ENCODE measurements around the gene SDF4.
"Not testable (repeated sequence)": the region's sequence is repeated elsewhere in the genome, so short reads cannot be mapped to it uniquely, and the experiment has no call there.

The SDF4 gene

GRCh38 chr1:1253972-1254666, 22.3 kb upstream of the SDF4 start:
- no peaks in the 10 kb centered on the region for H3K27me3 ChIP-seq (ENCODE audit: low read depth)
- no peak for DNase-seq (ENCODE audit: low spot score in 2 of 2)
- H3K4me1 ChIP-seq, result no peaks in the 10 kb centered on the region
- no peak overlapping the region for H3K4me3 ChIP-seq
- H3K36me3 ChIP-seq (replicated peaks), result peaks cover 50% of the 10 kb centered on the region
- H3K9me3 ChIP-seq, result no peaks in the 10 kb centered on the region
- in situ Hi-C loops (cut with MboI; ENCODE audit: low sequenced_read_pairs), result no loop called here

GRCh38 chr1:1253314-1253713, 21.5 kb upstream of the SDF4 start:
- DNase-seq (ENCODE audit: low spot score in 2 of 2), result no peak
- in situ Hi-C loops (cut with MboI; ENCODE audit: low sequenced_read_pairs), result no loop called here
- Histone ChIP-seq H3K4me1 (no peaks in the 10 kb centered on the region), H3K27me3 (ENCODE audit: low read depth) (no peaks in the 10 kb centered on the region), H3K36me3 (replicated peaks) (peaks cover 42% of the 10 kb centered on the region), H3K4me3 (no peak overlapping the region), H3K9me3 (no peaks in the 10 kb centered on the region)

GRCh38 chr1:1250786-1251284, 19.0 kb upstream of the SDF4 start:
- H3K27me3 ChIP-seq (ENCODE audit: low read depth), result no peaks in the 10 kb centered on the region
- H3K4me3 ChIP-seq, result no peak overlapping the region
- no peak for DNase-seq (ENCODE audit: low spot score in 2 of 2)
- in situ Hi-C loops (cut with MboI; ENCODE audit: low sequenced_read_pairs), result no loop called here
- H3K36me3 ChIP-seq (replicated peaks), result peaks cover 33% of the 10 kb centered on the region
- H3K9me3 ChIP-seq, result no peaks in the 10 kb centered on the region
- H3K4me1 ChIP-seq, result no peaks in the 10 kb centered on the region

- DNase-seq (ENCODE audit: low spot score in 2 of 2); H3K36me3 ChIP-seq (replicated peaks); H3K4me3 ChIP-seq; H3K9me3 ChIP-seq; H3K27me3 ChIP-seq (ENCODE audit: low read depth); H3K4me1 ChIP-seq: not testable (repeated sequence)
- in situ Hi-C loops (cut with MboI; ENCODE audit: low sequenced_read_pairs), result loop anchor here (10.0 kb wide), 1 partner anchor 57 kb away; the partner anchor contains the start of genes ACAP3 and PUSL1
Observed at GRCh38 chr1:1248009-1248913, 16.5 kb upstream of the SDF4 start.

GRCh38 chr1:1247341-1247913, 15.6 kb upstream of the SDF4 start:
- Histone ChIP-seq H3K36me3 (replicated peaks) (no peaks in the 10 kb centered on the region; the same call in 1 of the 2 replicates), H3K4me1 (no peaks in the 10 kb centered on the region), H3K4me3 (no peak overlapping the region), H3K27me3 (ENCODE audit: low read depth) (no peaks in the 10 kb centered on the region), H3K9me3 (no peaks in the 10 kb centered on the region)
- no peak for DNase-seq (ENCODE audit: low spot score in 2 of 2)
- in situ Hi-C loops (cut with MboI; ENCODE audit: low sequenced_read_pairs), result loop anchor here (10.0 kb wide), 1 partner anchor 57 kb away; the partner anchor contains the start of genes ACAP3 and PUSL1

GRCh38 chr1:1246577-1247340, 15.0 kb upstream of the SDF4 start, which contains the start of gene C1QTNF12:
Gene C1QTNF12 (minus strand): TSS chr1:1246722. CDS start chr1:1246690, 32 bp downstream.
- H3K4me3 ChIP-seq, result no peak within 1 kb of the TSS
- DNase-seq (ENCODE audit: low spot score in 2 of 2), result no peak
- no peaks in the 10 kb centered on the region for H3K36me3 ChIP-seq (replicated peaks)
- in situ Hi-C loops (cut with MboI; ENCODE audit: low sequenced_read_pairs), result loop anchor here (10.0 kb wide), 1 partner anchor 58 kb away; the partner anchor contains the start of genes ACAP3 and PUSL1
- no peaks in the 10 kb centered on the region for H3K9me3 ChIP-seq
- H3K27me3 ChIP-seq (ENCODE audit: low read depth), result no peaks in the 10 kb centered on the region
- no peaks in the 10 kb centered on the region for H3K4me1 ChIP-seq

GRCh38 chr1:1245817-1246576, 14.2 kb upstream of the SDF4 start:
- H3K36me3 ChIP-seq (replicated peaks), result no peaks in the 10 kb centered on the region
- no peaks in the 10 kb centered on the region for H3K9me3 ChIP-seq
- in situ Hi-C loops (cut with MboI; ENCODE audit: low sequenced_read_pairs), result loop anchor here (10.0 kb wide), 1 partner anchor 59 kb away; the partner anchor contains the start of genes ACAP3 and PUSL1
- H3K4me3 ChIP-seq, result no peak overlapping the region
- H3K27me3 ChIP-seq (ENCODE audit: low read depth), result no peaks in the 10 kb centered on the region
- DNase-seq (ENCODE audit: low spot score in 2 of 2), result no peak
- H3K4me1 ChIP-seq, result no peaks in the 10 kb centered on the region

- H3K4me1 ChIP-seq, result no peaks in the 10 kb centered on the region
- H3K4me3 ChIP-seq, result no peak overlapping the region
- DNase-seq (ENCODE audit: low spot score in 2 of 2), result no peak
- in situ Hi-C loops (cut with MboI; ENCODE audit: low sequenced_read_pairs), result loop anchor here (10.0 kb wide), 1 partner anchor 60 kb away; the partner anchor contains the start of genes ACAP3 and PUSL1
- no peaks in the 10 kb centered on the region for H3K9me3 ChIP-seq
- no peaks in the 10 kb centered on the region for H3K36me3 ChIP-seq (replicated peaks)
- H3K27me3 ChIP-seq (ENCODE audit: low read depth), result no peaks in the 10 kb centered on the region
Observed at GRCh38 chr1:1245178-1245816, 13.5 kb upstream of the SDF4 start.

- no peaks in the 10 kb centered on the region for H3K9me3 ChIP-seq
- H3K4me3 ChIP-seq, result no peak overlapping the region
- no peaks in the 10 kb centered on the region for H3K27me3 ChIP-seq (ENCODE audit: low read depth)
- H3K36me3 ChIP-seq (replicated peaks), result no peaks in the 10 kb centered on the region
- in situ Hi-C loops (cut with MboI; ENCODE audit: low sequenced_read_pairs), result loop anchor here (10.0 kb wide), 1 partner anchor 60 kb away; the partner anchor contains the start of genes ACAP3 and PUSL1
- no peak for DNase-seq (ENCODE audit: low spot score in 2 of 2)
- H3K4me1 ChIP-seq, result no peaks in the 10 kb centered on the region
Observed at GRCh38 chr1:1244192-1244811, 12.5 kb upstream of the SDF4 start.

GRCh38 chr1:1243807-1244191, 12.0 kb upstream of the SDF4 start:
- H3K27me3 ChIP-seq (ENCODE audit: low read depth), result no peaks in the 10 kb centered on the region
- no peaks in the 10 kb centered on the region for H3K4me1 ChIP-seq
- no peak for DNase-seq (ENCODE audit: low spot score in 2 of 2)
- no peak overlapping the region for H3K4me3 ChIP-seq
- H3K36me3 ChIP-seq (replicated peaks), result no peaks in the 10 kb centered on the region
- in situ Hi-C loops (cut with MboI; ENCODE audit: low sequenced_read_pairs), result loop anchor here (10.0 kb wide), 1 partner anchor 61 kb away; the partner anchor contains the start of genes ACAP3 and PUSL1
- no peaks in the 10 kb centered on the region for H3K9me3 ChIP-seq

GRCh38 chr1:1243266-1243660, 11.5 kb upstream of the SDF4 start:
- Histone ChIP-seq H3K4me1 (no peaks in the 10 kb centered on the region), H3K36me3 (replicated peaks) (no peaks in the 10 kb centered on the region), H3K9me3 (no peaks in the 10 kb centered on the region), H3K4me3 (no peak overlapping the region), H3K27me3 (ENCODE audit: low read depth) (no peaks in the 10 kb centered on the region)
- DNase-seq (ENCODE audit: low spot score in 2 of 2), result no peak
- in situ Hi-C loops (cut with MboI; ENCODE audit: low sequenced_read_pairs), result loop anchor here (10.0 kb wide), 1 partner anchor 62 kb away; the partner anchor contains the start of genes ACAP3 and PUSL1

Measured in HAP-1 (cell line).